ENCODE results near the gene ORAI3.

GRCh38 chr16:30904114-30904780 is 44.6 kb upstream of the ORAI3 start:
- TF ChIP-seq CTCF (IDR thresholded peaks at IDR 0.05) (no peak), EZH2phosphoT487 (IDR thresholded peaks at IDR 0.05) (no peak), EZH2 (IDR thresholded peaks at IDR 0.05) (no peak)
